Loucy (cell line): Measurements from ENCODE around the gene ENTPD2.

Source experiments
- H2AFZ ChIP-seq: fragments of 200-600 bp; sonication (generic); 2 replicates; pipeline ENCODE4 v1.6.0; 2016; ENCODE audit warnings: antibody characterized with exemption, mild to moderate bottlenecking, low read length, moderate library complexity
- H3F3A ChIP-seq: fragments of 200-600 bp; 2 replicates; pipeline ENCODE4 v1.6.0; 2016; ENCODE audit warnings: antibody characterized with exemption, low read depth, mild to moderate bottlenecking
- H3K27me3 ChIP-seq: fragments of 200-600 bp; sonication (generic); 2 replicates; pipeline ENCODE4 v1.6.1; 2014; ENCODE audit warnings: low read length, mild to moderate bottlenecking; ENCODE audit not compliant: insufficient read depth, poor library complexity, severe bottlenecking
- H3K36me3 ChIP-seq: fragments of 200-600 bp; sonication (generic); 2 replicates; pipeline ENCODE4 v1.6.1; 2016; ENCODE audit warnings: low read length; ENCODE audit not compliant: insufficient read depth
- H3K4me1 ChIP-seq: fragments of 200-600 bp; sonication (generic); 2 replicates; pipeline ENCODE4 v1.5.1; 2014; ENCODE audit warnings: low read length, mild to moderate bottlenecking; ENCODE audit not compliant: insufficient read depth, poor library complexity, severe bottlenecking
- H3K4me2 ChIP-seq: fragments of 200-600 bp; sonication (generic); 2 replicates; pipeline ENCODE4 v1.6.0; 2014; ENCODE audit warnings: antibody characterized with exemption, low read length, low read depth, mild to moderate bottlenecking; ENCODE audit not compliant: poor library complexity, severe bottlenecking
- H3K4me3 ChIP-seq: fragments of 200-600 bp; sonication (generic); 2 replicates; pipeline ENCODE4 v1.5.1; 2014; ENCODE audit warnings: low read length, mild to moderate bottlenecking, mixed read lengths; ENCODE audit not compliant: poor library complexity, severe bottlenecking
- H3K79me2 ChIP-seq: fragments of 200-600 bp; sonication (generic); 2 replicates; pipeline ENCODE4 v1.6.1; 2014; ENCODE audit warnings: low read length; ENCODE audit not compliant: insufficient read depth
- H3K9ac ChIP-seq: fragments of 200-600 bp; sonication (generic); 2 replicates; pipeline ENCODE4 v1.6.0; 2014; ENCODE audit warnings: mild to moderate bottlenecking, low read depth, low read length, moderate library complexity; ENCODE audit not compliant: poor library complexity, severe bottlenecking
- H3K9me2 ChIP-seq: fragments of 200-600 bp; sonication (generic); replicated peaks from 2 replicates; pipeline ENCODE4 v1.6.1; 2016; ENCODE audit warnings: low read depth, low read length, mixed read lengths
- H3K9me3 ChIP-seq: fragments of 200-600 bp; sonication (generic); 2 replicates; pipeline ENCODE4 v1.6.1; 2014; ENCODE audit warnings: mild to moderate bottlenecking, antibody characterized with exemption, low read length, low read depth; ENCODE audit not compliant: insufficient read depth
- H4K20me1 ChIP-seq: fragments of 200-600 bp; sonication (generic); 2 replicates; pipeline ENCODE4 v1.6.0; 2014; ENCODE audit warnings: antibody characterized with exemption, low read length, mild to moderate bottlenecking; ENCODE audit not compliant: insufficient read depth, poor library complexity, severe bottlenecking
- EZH2phosphoT487 ChIP-seq: fragments of 200-600 bp; IDR thresholded peaks from 2 replicates; pipeline ENCODE4 v1.6.1; 2018; ENCODE audit warnings: antibody characterized with exemption, mild to moderate bottlenecking, moderate library complexity, borderline replicate concordance
- TF ChIP-seq, protein P1 (sequence below): fragments of 200-600 bp; sonication (generic); conservative IDR thresholded peaks from 2 replicates; pipeline ENCODE4 v1.5.1; 2014; ENCODE audit warnings: mild to moderate bottlenecking, antibody characterized with exemption, low read length

Gene ENTPD2

DNA sequence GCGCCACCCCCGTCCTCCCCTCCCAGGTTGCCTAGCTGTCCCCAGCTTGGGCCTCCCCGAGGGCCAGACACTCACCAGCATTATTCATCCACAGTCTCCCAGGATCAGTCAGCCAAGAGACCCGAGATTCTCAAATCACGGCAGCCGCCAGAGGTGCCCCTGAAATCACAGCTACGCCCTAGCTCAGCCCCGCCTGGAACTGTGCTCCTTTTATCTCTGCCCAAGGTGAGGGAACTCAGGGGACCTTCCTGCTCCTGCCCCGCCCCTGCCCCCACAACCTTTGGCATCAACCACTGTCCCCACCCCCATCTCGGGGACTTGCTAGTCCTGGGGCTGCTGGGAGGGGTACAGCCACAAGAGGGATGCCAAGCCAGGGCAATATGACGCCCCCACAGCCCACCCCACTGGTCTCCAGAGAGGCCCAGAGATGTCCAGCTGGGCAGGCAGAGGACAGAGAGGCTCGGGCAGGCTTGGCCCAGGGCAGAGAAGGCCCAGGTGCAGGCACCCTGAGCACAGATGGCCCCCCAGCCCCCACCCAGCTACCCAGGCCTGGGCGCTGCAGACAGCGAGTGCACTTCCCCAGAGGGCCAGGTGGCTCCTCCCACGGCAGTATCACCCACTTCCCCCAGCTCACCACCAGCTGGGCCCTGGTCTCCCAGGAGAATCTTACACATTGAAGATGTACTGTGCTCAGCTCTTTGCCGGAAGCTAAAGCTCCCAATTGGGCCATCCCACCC lies 21.8 kb downstream of the ENTPD2 start, which contains the start of gene FUT7:
TSS of gene FUT7 (minus strand) at position 185 of the 737 bp plus-strand sequence. CDS start at position 88, 97 bp downstream.
- Histone ChIP-seq H2AFZ (no peak within 1 kb of the TSS), H3K27me3 (no peaks in the 10 kb centered on the region), H3F3A (peaks cover 12% of the 10 kb centered on the region; the same call in 1 of the 2 replicates), H3K9me2 (no peaks in the 10 kb centered on the region), H3K4me3 (peak within 1 kb of the TSS; percentile 81), H3K9ac (peak within 1 kb of the TSS; percentile 92), H3K4me1 (peaks cover 54% of the 10 kb centered on the region), H4K20me1 (peaks cover 2% of the 10 kb centered on the region), H3K79me2 (peaks cover 4% of the 10 kb centered on the region; the same call in 1 of the 2 replicates), H3K4me2 (peak within 1 kb of the TSS; percentile 90), H3K9me3 (no peaks in the 10 kb centered on the region), H3K36me3 (no peaks in the 10 kb centered on the region)
- TF ChIP-seq, protein P1, sequence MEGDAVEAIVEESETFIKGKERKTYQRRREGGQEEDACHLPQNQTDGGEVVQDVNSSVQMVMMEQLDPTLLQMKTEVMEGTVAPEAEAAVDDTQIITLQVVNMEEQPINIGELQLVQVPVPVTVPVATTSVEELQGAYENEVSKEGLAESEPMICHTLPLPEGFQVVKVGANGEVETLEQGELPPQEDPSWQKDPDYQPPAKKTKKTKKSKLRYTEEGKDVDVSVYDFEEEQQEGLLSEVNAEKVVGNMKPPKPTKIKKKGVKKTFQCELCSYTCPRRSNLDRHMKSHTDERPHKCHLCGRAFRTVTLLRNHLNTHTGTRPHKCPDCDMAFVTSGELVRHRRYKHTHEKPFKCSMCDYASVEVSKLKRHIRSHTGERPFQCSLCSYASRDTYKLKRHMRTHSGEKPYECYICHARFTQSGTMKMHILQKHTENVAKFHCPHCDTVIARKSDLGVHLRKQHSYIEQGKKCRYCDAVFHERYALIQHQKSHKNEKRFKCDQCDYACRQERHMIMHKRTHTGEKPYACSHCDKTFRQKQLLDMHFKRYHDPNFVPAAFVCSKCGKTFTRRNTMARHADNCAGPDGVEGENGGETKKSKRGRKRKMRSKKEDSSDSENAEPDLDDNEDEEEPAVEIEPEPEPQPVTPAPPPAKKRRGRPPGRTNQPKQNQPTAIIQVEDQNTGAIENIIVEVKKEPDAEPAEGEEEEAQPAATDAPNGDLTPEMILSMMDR, result no peak
- no peak for TF ChIP-seq EZH2phosphoT487

DNA sequence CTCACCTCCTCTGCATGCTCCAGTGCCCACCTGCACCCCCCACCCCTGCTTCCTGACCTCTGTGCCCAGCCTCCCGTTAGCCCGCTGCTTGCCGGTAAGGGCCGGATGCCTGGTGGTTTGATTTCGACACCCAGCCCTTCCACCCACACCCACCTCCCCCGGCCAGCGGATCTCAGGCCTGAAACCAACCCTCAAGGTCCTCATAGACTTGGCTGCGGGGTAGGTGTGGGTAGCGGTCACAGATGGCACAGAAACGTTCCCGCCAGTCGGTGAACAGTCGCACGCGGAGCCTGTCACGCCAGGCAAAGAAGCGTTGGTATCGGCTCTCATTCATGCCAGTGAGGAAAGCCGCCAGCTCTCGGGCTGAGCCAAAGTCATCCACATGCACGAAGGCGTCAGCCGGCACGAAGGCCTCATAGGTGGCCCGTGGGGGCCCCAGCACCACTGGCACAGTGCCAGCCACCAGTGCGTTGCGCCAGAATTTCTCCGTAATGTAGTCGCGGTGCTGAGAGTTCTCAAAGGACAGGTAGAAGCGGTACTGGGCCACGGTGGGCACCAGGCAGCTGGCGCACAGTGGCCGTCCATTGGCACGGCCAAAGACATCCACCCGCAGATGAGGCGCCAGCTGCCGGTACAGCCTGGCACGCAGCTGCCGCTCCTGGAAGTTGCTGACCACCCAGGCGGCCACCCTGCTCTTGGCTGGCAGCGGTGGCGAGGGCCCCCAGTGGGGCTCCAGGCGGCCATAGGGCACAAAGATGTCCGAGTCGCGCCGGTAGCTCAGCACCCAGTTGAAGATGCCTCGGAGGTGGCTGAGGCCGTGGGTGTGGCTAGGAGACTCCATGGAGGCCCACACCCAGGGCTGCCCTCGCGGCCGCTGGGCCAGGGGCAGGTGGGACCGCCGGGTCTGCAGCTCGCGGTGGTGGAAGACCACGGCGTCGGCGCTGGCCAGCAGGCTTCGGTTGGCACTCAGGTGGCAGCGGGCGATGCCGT lies 23.0 kb downstream of the ENTPD2 start:
- H3K9me2 ChIP-seq, result no peaks in the 10 kb centered on the region
- H3K79me2 ChIP-seq, result peaks cover 5% of the 10 kb centered on the region; the same call in 1 of the 2 replicates
- H3K4me2 ChIP-seq, result peak overlapping the region; percentile 90
- TF ChIP-seq, protein P1, result no peak
- no peak for TF ChIP-seq EZH2phosphoT487
- H3K9ac ChIP-seq, result peak overlapping the region; percentile 92
- no peaks in the 10 kb centered on the region for H3K36me3 ChIP-seq
- H3K4me1 ChIP-seq, result peaks cover 63% of the 10 kb centered on the region
- no peaks in the 10 kb centered on the region for H3K27me3 ChIP-seq
- no peak overlapping the region for H2AFZ ChIP-seq
- peak overlapping the region; percentile 81 for H3K4me3 ChIP-seq
- peaks cover 12% of the 10 kb centered on the region; the same call in 1 of the 2 replicates for H3F3A ChIP-seq
- peaks cover 5% of the 10 kb centered on the region for H4K20me1 ChIP-seq
- no peaks in the 10 kb centered on the region for H3K9me3 ChIP-seq

DNA sequence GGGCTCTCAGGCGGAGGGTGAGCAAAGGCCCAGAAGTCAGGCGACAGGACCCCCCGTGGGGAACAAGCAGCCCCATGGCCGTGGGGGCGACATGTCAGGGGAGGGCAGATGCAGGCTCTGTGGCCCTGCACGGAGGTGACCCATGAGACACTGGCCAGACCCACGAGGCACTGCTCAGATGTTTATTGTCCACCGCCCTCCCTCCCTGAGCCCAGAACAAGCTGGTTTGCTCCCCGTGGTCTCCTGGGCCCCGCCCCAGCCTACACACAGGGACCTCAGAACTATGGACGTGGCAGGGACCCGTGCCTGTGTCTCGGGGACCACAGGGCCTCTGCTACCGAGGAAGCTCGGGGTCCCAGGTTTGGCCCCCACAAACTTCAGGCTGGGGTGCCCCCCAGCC lies 23.9 kb downstream of the ENTPD2 start:
- H3K4me2 ChIP-seq, result peak overlapping the region; percentile 90
- peak overlapping the region; percentile 92 for H3K9ac ChIP-seq
- H4K20me1 ChIP-seq, result peaks cover 5% of the 10 kb centered on the region
- TF ChIP-seq, protein P1, result no peak
- TF ChIP-seq EZH2phosphoT487, result no peak
- H3K4me1 ChIP-seq, result peaks cover 62% of the 10 kb centered on the region
- H3K27me3 ChIP-seq, result no peaks in the 10 kb centered on the region
- H3K36me3 ChIP-seq, result no peaks in the 10 kb centered on the region
- no peaks in the 10 kb centered on the region for H3K9me2 ChIP-seq
- no peak overlapping the region for H2AFZ ChIP-seq
- no peaks in the 10 kb centered on the region for H3K9me3 ChIP-seq
- peak overlapping the region; percentile 81 for H3K4me3 ChIP-seq
- peaks cover 5% of the 10 kb centered on the region; the same call in 1 of the 2 replicates for H3K79me2 ChIP-seq
- peaks cover 12% of the 10 kb centered on the region; the same call in 1 of the 2 replicates for H3F3A ChIP-seq
